Kidney (tissue), 14 donors: ENCODE data around the gene PAQR7. TPM values are rescaled to one million over a fixed set of nuclear protein-coding genes. Genes with fewer than 3 reads are reported as not detected.
"Not testable (repeated sequence)": the region's sequence is repeated elsewhere in the genome, so short reads cannot be mapped to it uniquely, and the experiment has no call there.

Experiments used
- DNase-seq, 5 donors: peaks; one replicate each; pipeline ENCODE4 v3.0.0-alpha.2; 2013 to 2020
- FAIRE-seq: peaks from 2 replicates; lab custom pipeline; 2012; peaks lifted over from hg19 to GRCh38; lab: Jason Lieb, UNC
- H3K27ac ChIP-seq, 2 donors: one replicate each; pipeline ENCODE4 v1.7.0; 2013; ENCODE audit warnings: low read depth in 2 of 2, low read length in 2 of 2, inconsistent platforms in 1 of 2
- H3K27me3 ChIP-seq: one replicate; pipeline ENCODE4 v1.7.1; 2013; ENCODE audit warnings: low read length, inconsistent platforms; ENCODE audit not compliant: control insufficient read depth, insufficient read depth
- H3K36me3 ChIP-seq, 3 donors: one replicate each; pipeline versions ENCODE4 v1.7.0 to v1.7.1; 2013; ENCODE audit warnings: low read length in 3 of 3, control low read depth in 1 of 3, inconsistent platforms in 1 of 3; ENCODE audit not compliant: insufficient read depth in 3 of 3, control insufficient read depth in 2 of 3
- H3K4me1 ChIP-seq, 3 donors: one replicate each; pipeline versions ENCODE4 v1.7.0 to v1.7.1; 2013; ENCODE audit warnings: low read length in 3 of 3, inconsistent platforms in 1 of 3, low read depth in 1 of 3; ENCODE audit not compliant: control insufficient read depth in 2 of 3, insufficient read depth in 2 of 3
- H3K4me3 ChIP-seq, 3 donors: one replicate each; pipeline versions ENCODE4 v1.7.0 to v1.8.1; 2013; ENCODE audit warnings: low read length in 3 of 3, control low read depth in 1 of 3, inconsistent platforms in 1 of 3
- H3K9ac ChIP-seq, 3 donors: one replicate each; pipeline versions ENCODE4 v1.7.0 to v1.7.1; 2013; ENCODE audit warnings: low read length in 3 of 3, control low read depth in 1 of 3, inconsistent platforms in 1 of 3
- H3K9me3 ChIP-seq, 3 donors: one replicate each; pipeline versions ENCODE4 v1.7.0 to v1.7.1; 2013; ENCODE audit warnings: low read length in 3 of 3, control low read depth in 1 of 3, inconsistent platforms in 1 of 3; ENCODE audit not compliant: control insufficient read depth in 2 of 3, insufficient read depth in 1 of 3
- CTCF ChIP-seq: IDR thresholded peaks from 3 replicates; pipeline ENCODE4 v1.5.1; 2012; ENCODE audit warnings: mild to moderate bottlenecking, moderate library complexity, borderline replicate concordance; ENCODE audit not compliant: insufficient read depth; ENCODE audit errors: extremely low read depth
- intact Hi-C: fragments of 100-400 bp; cut with DNase I; formaldehyde crosslinking; loops from one replicate; pipeline ENCODE4 v1.11.1; 2022
- polyA plus RNA-seq: library from polyadenylated mRNA; stranded (reverse); fragments of 350-450 nt; fragmentation: Illumina TruSeq; extraction: RNeasy Lipid Tissue Mini Kit (QIAGEN cat#74804); gene quantifications from one replicate; pipeline ENCODE4 v1.2.3, GENCODE V29; 2014; ENCODE audit warnings: low read depth, low replicate concordance; ENCODE audit not compliant: insufficient read depth
- total RNA-seq: library from RNA; stranded (reverse); fragmentation: NEBNext Ultra II Directional; extraction: Animal tissue kit (Norgen Biotek cat#: 25700); gene quantifications from one replicate; pipeline ENCODE4 v1.2.1, GENCODE V29; 2021
- donor health status: control.
- donor health status: control.
- donor health status: control.
- donor health status: control.
- donor health status: control.
- donor health status: DM: yes; HTN: yes; CAD: no.
- donor health status: Normal renal cell carcinoma (clear cell type).

The PAQR7 gene
- total and polyA plus RNA-seq, 2 donors from 2014 or later = 30.2 to 52.0 TPM

- H3K27ac ChIP-seq = no peak overlapping the region
These were observed 30.8 kb downstream of the PAQR7 start for GRCh38 chr1:25844536-25845337.

GRCh38 chr1:25843483-25843882 lies 32.0 kb downstream of the PAQR7 start:
- Histone ChIP-seq H3K4me3 (no peak overlapping the region), H3K27me3 (no peaks in the 10 kb centered on the region), H3K9me3 (no peaks in the 10 kb centered on the region), H3K9ac (no peak overlapping the region), H3K4me1 (no peaks in the 10 kb centered on the region), H3K36me3 (no peaks in the 10 kb centered on the region), H3K27ac (no peak overlapping the region)
- DNase-seq = no peak
- TF ChIP-seq CTCF = no peak
- intact Hi-C loops = no loop called here
- no peak for FAIRE-seq

More at GRCh38 chr1:25844536-25845337, 30.8 kb downstream of the PAQR7 start:
- FAIRE-seq (no peak), DNase-seq (peak in 2 of 5 donors; percentile 36 to 38)
- H3K36me3 ChIP-seq = no peaks in the 10 kb centered on the region
- H3K9ac ChIP-seq = no peak overlapping the region
- H3K9me3 ChIP-seq = no peaks in the 10 kb centered on the region
- no peak overlapping the region for H3K4me3 ChIP-seq
- no peaks in the 10 kb centered on the region for H3K27me3 ChIP-seq
- no peaks in the 10 kb centered on the region for H3K4me1 ChIP-seq
- intact Hi-C loops = no loop called here
- TF ChIP-seq CTCF = no peak

- H3K4me1 ChIP-seq, H3K36me3 ChIP-seq, H3K9ac ChIP-seq, H3K27me3 ChIP-seq, H3K27ac ChIP-seq, H3K4me3 ChIP-seq, FAIRE-seq, H3K9me3 ChIP-seq, DNase-seq, intact Hi-C loops: not testable (repeated sequence)
These were observed 35.7 kb downstream of the PAQR7 start for GRCh38 chr1:25839808-25840207.

- peak; percentile 50 for TF ChIP-seq CTCF
- peak; percentile 54 for FAIRE-seq
These were observed 38.1 kb downstream of the PAQR7 start for GRCh38 chr1:25837262-25837875.

More at GRCh38 chr1:25837262-25837875, 38.1 kb downstream of the PAQR7 start:
- peaks cover 4 to 12% (median 11%) of the 10 kb centered on the region in 3 donors for H3K36me3 ChIP-seq
- no peak overlapping the region for H3K9ac ChIP-seq
- H3K9me3 ChIP-seq = no peaks in the 10 kb centered on the region
- H3K4me1 ChIP-seq = peaks cover 0 to 2% (median 0%) of the 10 kb centered on the region in 3 donors
- DNase-seq = peak in 2 of 5 donors; percentile 27 to 43
- no peak overlapping the region for H3K27ac ChIP-seq
- no peaks in the 10 kb centered on the region for H3K27me3 ChIP-seq
- intact Hi-C loops = no loop called here
- no peak overlapping the region for H3K4me3 ChIP-seq
